Measurements from ENCODE around the gene ACTR6.

DNA sequence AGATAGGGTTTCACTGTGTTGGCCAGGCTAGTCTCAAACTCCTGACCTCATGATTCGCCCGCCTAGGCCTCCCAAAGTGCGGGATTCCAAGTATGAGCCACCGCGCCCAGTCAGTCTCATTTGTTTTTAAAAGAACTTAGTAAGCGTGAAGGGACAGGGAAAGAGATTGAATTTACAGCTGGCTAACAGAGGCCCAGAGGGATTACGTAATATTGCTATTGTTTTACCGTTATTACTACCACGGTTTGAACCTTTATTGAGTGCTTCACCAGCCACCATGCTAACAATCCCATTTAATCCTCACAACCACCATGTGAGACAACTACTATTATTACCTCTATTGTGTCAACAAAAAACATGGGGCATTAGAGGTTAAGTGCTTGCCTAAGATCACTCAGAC, 31.3 kb upstream of the ACTR6 start:
- TF ChIP-seq, protein P1, sequence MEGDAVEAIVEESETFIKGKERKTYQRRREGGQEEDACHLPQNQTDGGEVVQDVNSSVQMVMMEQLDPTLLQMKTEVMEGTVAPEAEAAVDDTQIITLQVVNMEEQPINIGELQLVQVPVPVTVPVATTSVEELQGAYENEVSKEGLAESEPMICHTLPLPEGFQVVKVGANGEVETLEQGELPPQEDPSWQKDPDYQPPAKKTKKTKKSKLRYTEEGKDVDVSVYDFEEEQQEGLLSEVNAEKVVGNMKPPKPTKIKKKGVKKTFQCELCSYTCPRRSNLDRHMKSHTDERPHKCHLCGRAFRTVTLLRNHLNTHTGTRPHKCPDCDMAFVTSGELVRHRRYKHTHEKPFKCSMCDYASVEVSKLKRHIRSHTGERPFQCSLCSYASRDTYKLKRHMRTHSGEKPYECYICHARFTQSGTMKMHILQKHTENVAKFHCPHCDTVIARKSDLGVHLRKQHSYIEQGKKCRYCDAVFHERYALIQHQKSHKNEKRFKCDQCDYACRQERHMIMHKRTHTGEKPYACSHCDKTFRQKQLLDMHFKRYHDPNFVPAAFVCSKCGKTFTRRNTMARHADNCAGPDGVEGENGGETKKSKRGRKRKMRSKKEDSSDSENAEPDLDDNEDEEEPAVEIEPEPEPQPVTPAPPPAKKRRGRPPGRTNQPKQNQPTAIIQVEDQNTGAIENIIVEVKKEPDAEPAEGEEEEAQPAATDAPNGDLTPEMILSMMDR (IDR thresholded peaks at IDR 0.05 in 8 of 11, conservative IDR thresholded peaks at IDR 0.05 in 3 of 11): no peak
- TF ChIP-seq POLR2A (IDR thresholded peaks at IDR 0.05) (no peak), POLR2AphosphoS5 (IDR thresholded peaks at IDR 0.05) (no peak)
